ENCODE measurements around the gene CSRNP3.

The CSRNP3 gene

GRCh38 chr2:165462443-165462842 lies 7.1 kb upstream of the CSRNP3 start:
- no peak for DNase-seq (ENCODE audit: low spot score)
- in situ Hi-C loops (cut with MboI; ENCODE audit: low sequenced_read_pairs, unreplicated experiment) = no loop called here
- no peak for TF ChIP-seq CTCF (IDR thresholded peaks at IDR 0.05; ENCODE audit: borderline replicate concordance, control extremely low read depth, extremely low read depth, insufficient read depth, missing control alignments)

DNA sequence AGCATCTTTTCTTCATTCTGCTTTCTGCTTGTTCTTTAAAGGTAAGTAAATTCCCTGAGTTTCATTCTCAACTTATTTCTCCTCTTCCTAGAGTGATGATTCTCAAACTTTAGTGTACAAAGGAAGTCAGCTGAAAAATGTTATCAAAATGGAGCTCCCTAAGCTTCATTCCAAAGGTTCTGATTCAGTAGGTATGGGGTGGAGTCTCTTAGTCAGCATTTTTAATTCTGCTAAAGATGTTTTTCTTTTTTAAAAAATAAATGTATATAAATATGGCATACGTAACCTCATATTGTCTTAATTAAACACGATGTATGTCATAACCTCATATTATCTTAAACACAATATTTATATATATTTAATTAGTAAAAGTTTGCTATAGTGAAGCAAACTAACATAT lies 3.1 kb upstream of the CSRNP3 start:
- in situ Hi-C loops (cut with MboI; ENCODE audit: low sequenced_read_pairs, unreplicated experiment) = no loop called here
- no peak for TF ChIP-seq CTCF (IDR thresholded peaks at IDR 0.05; ENCODE audit: borderline replicate concordance, control extremely low read depth, extremely low read depth, insufficient read depth, missing control alignments)
- DNase-seq (ENCODE audit: low spot score) = no peak

GRCh38 chr2:165467921-165468320 lies 1.6 kb upstream of the CSRNP3 start:
- in situ Hi-C loops (cut with MboI; ENCODE audit: low sequenced_read_pairs, unreplicated experiment) = no loop called here
- no peak for DNase-seq (ENCODE audit: low spot score)
- no peak for TF ChIP-seq CTCF (IDR thresholded peaks at IDR 0.05; ENCODE audit: borderline replicate concordance, control extremely low read depth, extremely low read depth, insufficient read depth, missing control alignments)

- no peak for DNase-seq (ENCODE audit: low spot score)
- no peak for TF ChIP-seq CTCF (IDR thresholded peaks at IDR 0.05; ENCODE audit: borderline replicate concordance, control extremely low read depth, extremely low read depth, insufficient read depth, missing control alignments)
- in situ Hi-C loops (cut with MboI; ENCODE audit: low sequenced_read_pairs, unreplicated experiment) = no loop called here
Measured at GRCh38 chr2:165470361-165470760, 863 bp downstream of the CSRNP3 start.

DNA sequence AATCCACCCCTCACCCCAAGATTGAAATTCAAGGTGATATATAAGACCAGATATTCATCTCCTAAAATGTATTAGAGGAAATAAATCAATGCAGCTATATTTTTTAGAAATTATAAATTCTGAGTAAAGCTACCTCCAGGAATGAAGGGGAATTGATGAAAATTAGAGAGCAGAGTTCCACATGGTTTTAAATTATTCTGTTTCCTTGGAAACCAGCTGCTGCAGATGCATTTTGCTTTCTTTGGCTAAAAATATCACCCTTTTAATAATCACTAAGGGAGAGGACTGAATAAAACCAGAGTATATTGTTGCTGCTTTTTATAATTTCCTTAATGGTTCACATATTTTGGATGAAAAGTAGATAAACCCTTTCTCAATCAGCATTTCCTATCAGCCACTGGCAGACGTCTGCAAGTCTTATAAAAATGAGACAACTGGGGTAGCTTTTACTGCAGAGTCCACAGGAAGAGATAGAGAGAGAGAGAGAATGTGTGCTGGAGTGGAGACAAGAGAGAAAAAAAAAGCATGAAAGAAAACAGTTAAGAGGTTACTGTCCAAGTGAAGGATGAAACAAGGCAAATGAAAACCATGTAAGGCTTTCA lies 2.0 kb downstream of the CSRNP3 start:
- in situ Hi-C loops (cut with MboI; ENCODE audit: low sequenced_read_pairs, unreplicated experiment) = no loop called here
- no peak for TF ChIP-seq CTCF (IDR thresholded peaks at IDR 0.05; ENCODE audit: borderline replicate concordance, control extremely low read depth, extremely low read depth, insufficient read depth, missing control alignments)
- no peak for DNase-seq (ENCODE audit: low spot score)

DNA sequence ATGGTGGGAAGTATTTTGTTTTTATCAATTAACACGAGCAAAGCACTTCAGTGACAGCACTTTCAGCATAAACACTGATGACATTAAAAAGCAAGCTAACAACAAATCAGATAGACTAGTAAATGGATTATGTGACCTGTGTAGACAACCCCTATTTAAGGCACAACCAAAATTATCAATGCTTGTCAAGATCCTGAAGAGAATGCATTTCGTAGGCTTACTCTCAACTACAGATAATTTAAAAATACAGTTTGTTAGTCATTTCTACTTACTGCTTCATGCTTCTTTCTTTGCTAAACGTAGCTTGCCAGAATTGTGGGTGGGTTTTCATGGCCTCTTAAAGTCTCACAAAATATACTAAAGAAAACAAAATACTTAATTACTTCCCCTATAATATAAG lies 3.4 kb downstream of the CSRNP3 start:
- no peak for TF ChIP-seq CTCF (IDR thresholded peaks at IDR 0.05; ENCODE audit: borderline replicate concordance, control extremely low read depth, extremely low read depth, insufficient read depth, missing control alignments)
- in situ Hi-C loops (cut with MboI; ENCODE audit: low sequenced_read_pairs, unreplicated experiment) = no loop called here
- DNase-seq (ENCODE audit: low spot score) = no peak
